ENCODE results near the gene GPR27.

GPR27 gene

DNA sequence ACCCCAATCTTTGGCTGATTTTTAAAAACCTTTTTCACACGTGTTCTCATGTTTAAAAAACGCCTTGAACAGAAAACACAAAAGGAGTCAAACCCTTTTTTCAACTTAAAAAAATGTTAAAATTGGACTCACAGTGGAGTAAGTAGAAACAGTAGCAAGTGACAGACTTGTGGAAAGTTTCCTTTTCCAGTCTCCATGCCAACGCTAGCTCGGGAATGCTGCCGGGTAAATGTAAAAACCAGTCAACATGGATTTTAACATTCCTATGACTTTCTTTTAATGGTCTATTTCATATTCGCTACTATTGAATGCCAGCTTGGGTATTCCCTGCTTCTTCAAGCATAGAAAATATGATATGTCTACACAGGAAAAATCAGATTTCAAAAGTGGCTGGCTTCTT is 32.9 kb downstream of the GPR27 start:
- Mint-ChIP-seq H3K4me3 (no peak overlapping the region), H3K36me3 (ENCODE audit: low read depth) (no peaks in the 10 kb centered on the region), H3K27me3 (peaks cover 63% of the 10 kb centered on the region), H3K9me3 (no peaks in the 10 kb centered on the region), H3K4me1 (ENCODE audit: low read depth) (peaks cover 15% of the 10 kb centered on the region), H3K27ac (no peak overlapping the region)

DNA sequence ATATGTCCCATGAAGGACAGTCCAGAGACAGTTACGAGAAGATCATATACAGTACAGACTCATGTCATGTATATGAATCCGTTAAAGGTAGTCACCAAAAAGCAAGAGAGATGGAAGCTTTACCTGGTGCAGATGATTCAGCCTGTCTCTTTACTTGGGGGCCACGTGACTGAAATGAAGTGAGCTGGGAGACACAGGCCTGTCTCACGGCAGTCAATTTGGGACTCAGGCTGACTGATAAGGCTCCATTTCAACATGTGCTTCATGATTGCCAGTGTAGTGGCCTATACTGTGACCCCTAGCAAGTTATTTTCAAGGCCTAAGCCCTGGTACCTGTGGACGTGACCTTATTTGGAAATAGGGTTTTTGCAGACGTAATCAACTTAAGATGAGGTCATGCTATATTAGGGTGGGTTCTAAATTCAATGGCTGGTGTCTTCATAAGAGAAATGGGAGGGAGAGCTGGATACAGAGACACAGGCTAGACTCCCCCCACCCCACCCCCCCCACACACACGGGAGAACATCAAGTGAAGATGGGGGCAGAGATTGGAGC is 34.3 kb downstream of the GPR27 start:
- H3K4me3 Mint-ChIP-seq, result no peak overlapping the region
- no peaks in the 10 kb centered on the region for H3K36me3 Mint-ChIP-seq (ENCODE audit: low read depth)
- H3K4me1 Mint-ChIP-seq (ENCODE audit: low read depth), result peaks cover 15% of the 10 kb centered on the region
- peaks cover 50% of the 10 kb centered on the region for H3K27me3 Mint-ChIP-seq
- no peaks in the 10 kb centered on the region for H3K9me3 Mint-ChIP-seq
- H3K27ac Mint-ChIP-seq, result no peak overlapping the region

DNA sequence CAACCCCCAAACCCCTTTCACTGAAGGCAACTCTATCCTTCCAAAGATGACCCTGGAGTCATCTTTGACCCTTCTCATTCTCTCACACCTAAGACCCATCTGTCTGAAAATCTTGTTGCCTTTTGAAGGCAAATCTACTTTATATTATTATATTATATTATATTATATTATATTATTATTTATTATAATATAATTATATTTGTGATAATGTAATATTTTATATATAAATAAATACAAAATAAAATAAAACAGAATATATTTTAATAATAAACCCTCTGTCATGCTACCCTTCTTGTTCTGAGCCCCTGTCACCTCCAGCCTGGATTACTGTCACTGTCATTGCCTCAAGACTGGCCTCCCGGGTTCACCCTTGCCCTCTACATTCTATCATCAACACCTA is 36.3 kb downstream of the GPR27 start:
- Mint-ChIP-seq H3K9me3 (no peaks in the 10 kb centered on the region), H3K27ac (no peak overlapping the region), H3K27me3 (peaks cover 37% of the 10 kb centered on the region), H3K4me1 (ENCODE audit: low read depth) (peaks cover 9% of the 10 kb centered on the region), H3K4me3 (no peak overlapping the region), H3K36me3 (ENCODE audit: low read depth) (no peaks in the 10 kb centered on the region)

DNA sequence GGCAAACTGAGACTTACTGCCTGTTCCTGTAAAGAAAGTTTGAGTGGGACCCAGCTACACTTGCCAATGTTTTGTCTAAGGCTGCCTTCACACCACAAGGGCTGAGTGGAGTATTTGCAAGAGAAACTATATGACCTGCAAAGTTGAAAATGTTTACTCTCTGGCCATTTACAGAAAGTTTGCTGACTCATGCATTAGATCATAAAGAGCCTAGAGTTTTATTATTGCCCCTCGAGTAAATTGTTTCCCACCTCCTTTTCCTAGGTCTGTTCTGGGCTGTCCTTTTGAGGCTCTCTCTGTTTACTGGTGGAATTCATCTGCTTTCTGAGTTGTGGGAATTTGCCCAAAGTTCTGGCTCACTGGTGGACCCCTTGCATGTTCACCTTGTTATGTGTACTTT is 38.0 kb downstream of the GPR27 start:
- Mint-ChIP-seq H3K4me3 (no peak overlapping the region), H3K27ac (no peak overlapping the region), H3K9me3 (no peaks in the 10 kb centered on the region), H3K27me3 (peaks cover 22% of the 10 kb centered on the region), H3K36me3 (ENCODE audit: low read depth) (no peaks in the 10 kb centered on the region), H3K4me1 (ENCODE audit: low read depth) (no peaks in the 10 kb centered on the region)

DNA sequence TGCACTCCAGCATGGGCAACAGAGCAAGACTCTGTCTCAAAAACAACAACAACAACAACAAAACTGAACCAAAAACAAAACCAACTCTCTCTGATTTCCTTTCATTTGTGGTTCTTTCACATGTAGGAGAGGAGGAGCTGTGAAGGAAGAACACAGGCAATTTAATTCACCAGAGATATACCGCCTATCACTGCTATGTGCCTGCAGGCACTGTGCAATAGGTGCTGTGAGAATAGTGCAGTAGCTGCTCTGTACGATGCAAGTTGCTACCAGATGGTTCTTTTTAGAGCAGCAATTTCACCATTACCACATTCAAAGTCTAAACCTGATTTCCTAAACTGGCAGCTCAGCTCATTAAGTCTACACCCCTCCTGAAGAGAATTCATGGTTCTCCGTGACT is 42.6 kb downstream of the GPR27 start:
- no peaks in the 10 kb centered on the region for H3K9me3 Mint-ChIP-seq
- peaks cover 15% of the 10 kb centered on the region for H3K27me3 Mint-ChIP-seq
- no peak overlapping the region for H3K4me3 Mint-ChIP-seq
- H3K4me1 Mint-ChIP-seq (ENCODE audit: low read depth), result no peaks in the 10 kb centered on the region
- H3K36me3 Mint-ChIP-seq (ENCODE audit: low read depth), result no peaks in the 10 kb centered on the region
- no peak overlapping the region for H3K27ac Mint-ChIP-seq

DNA sequence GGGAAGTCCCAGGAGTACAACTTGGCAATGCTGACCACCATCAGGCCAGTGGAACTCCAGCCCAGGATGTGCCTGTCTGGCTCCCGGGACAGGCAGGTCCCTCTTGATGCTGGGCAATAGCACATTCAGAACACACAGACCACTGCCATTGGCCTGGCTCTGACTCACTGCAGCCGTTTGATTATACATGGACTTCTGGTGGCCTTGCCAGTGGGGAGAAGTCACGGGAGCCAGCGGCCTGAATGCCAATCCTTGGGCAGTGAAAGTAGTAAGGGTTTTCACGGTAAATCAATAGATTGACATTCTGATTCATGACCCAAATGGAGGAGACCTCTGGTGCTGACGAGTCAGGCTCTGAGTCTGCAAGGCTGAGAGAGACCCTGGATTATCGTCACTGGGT is 43.8 kb downstream of the GPR27 start:
- H3K27me3 Mint-ChIP-seq, result peaks cover 24% of the 10 kb centered on the region
- no peak overlapping the region for H3K4me3 Mint-ChIP-seq
- H3K4me1 Mint-ChIP-seq (ENCODE audit: low read depth), result no peaks in the 10 kb centered on the region

DNA sequence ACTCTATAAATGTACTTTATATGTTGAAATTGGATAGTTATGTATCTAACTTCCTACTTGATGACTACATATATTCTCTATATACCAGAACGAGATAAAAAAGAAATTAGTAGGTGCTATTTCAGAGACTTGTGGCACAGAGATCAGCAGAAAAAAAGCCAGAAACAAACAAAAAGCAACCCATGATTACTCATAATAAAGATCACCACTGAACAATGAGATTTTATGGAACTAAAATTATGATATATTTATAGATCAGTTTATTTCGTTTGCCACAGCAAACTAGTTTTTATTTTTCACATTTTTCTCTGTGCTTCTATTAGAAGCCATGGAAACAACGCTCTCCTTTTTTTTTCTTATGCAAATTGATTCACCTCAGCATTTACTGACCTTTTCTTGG is 46.4 kb downstream of the GPR27 start:
- Mint-ChIP-seq H3K4me3 (no peak overlapping the region), H3K4me1 (ENCODE audit: low read depth) (no peaks in the 10 kb centered on the region), H3K9me3 (no peaks in the 10 kb centered on the region), H3K36me3 (ENCODE audit: low read depth) (no peaks in the 10 kb centered on the region), H3K27me3 (peaks cover 27% of the 10 kb centered on the region), H3K27ac (no peak overlapping the region)

More for the DNA sequence above, 43.8 kb downstream of the GPR27 start:
- Mint-ChIP-seq H3K36me3 (ENCODE audit: low read depth) (no peaks in the 10 kb centered on the region), H3K27ac (no peak overlapping the region), H3K9me3 (no peaks in the 10 kb centered on the region)

DNA sequence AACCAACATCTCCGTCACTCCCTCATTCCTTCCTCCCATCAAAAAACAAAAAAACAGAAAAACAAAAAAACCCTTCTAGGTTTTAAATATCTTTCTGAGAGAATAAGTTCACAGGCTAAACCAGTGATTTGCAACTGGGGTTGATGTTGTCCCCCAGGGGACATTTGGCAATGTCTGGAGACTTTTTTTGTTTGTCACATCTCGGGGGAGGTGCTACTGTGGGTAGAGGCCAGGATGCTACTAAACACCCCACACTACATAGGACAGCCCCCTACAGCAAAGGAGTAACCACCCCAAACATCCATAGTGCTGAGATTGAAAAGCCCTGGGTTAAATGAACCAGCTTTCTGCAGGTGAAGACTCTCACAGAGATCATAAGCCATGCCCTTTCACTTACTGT is 48.3 kb downstream of the GPR27 start:
- Mint-ChIP-seq H3K36me3 (ENCODE audit: low read depth) (no peaks in the 10 kb centered on the region), H3K4me3 (no peak overlapping the region), H3K27ac (no peak overlapping the region), H3K4me1 (ENCODE audit: low read depth) (no peaks in the 10 kb centered on the region), H3K9me3 (no peaks in the 10 kb centered on the region), H3K27me3 (peaks cover 27% of the 10 kb centered on the region)

DNA sequence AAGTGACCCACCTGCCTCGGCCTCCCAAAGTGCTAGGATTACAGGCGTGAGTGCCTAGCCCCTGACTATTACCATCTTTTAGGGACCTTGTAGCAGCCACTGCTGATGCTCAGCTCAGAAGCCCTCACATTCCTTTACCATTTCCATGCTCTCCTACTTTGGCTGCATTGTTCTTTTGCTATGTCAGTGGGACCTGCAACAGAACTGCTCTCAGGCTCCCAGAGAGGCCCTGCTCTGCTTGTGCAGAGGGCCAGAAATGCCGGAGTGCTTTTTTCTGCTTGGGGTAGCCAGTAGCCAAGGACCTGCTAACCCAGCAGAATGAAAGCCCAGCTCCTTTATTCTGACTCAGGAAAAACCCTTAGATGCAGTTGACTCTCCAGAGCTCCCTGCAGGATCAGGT is 49.6 kb downstream of the GPR27 start:
- Mint-ChIP-seq H3K4me1 (ENCODE audit: low read depth) (no peaks in the 10 kb centered on the region), H3K4me3 (no peak overlapping the region), H3K9me3 (no peaks in the 10 kb centered on the region), H3K36me3 (ENCODE audit: low read depth) (no peaks in the 10 kb centered on the region), H3K27ac (no peak overlapping the region), H3K27me3 (peaks cover 27% of the 10 kb centered on the region)

DNA sequence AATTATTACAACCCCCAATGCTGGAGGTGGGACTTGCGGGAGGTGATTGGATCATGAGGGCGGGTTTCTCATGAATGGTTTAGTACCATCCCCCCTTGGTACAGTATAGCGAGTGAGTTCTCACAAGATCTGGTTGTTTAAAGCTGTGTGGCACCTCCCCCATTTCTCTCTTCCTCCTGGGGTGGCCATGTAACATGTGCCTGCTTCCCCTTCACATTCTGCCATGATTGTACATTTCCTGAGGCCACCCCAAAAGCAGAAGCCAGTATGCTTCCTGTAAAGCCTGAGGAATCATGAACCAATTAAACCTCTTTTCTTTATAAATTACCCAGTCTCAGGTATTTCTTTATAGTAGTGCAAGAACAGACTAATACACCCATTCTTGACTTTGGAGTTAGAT is 51.5 kb downstream of the GPR27 start:
- no peaks in the 10 kb centered on the region for H3K4me1 Mint-ChIP-seq (ENCODE audit: low read depth)
- H3K9me3 Mint-ChIP-seq, result no peaks in the 10 kb centered on the region
- peaks cover 19% of the 10 kb centered on the region for H3K27me3 Mint-ChIP-seq
- no peak overlapping the region for H3K4me3 Mint-ChIP-seq
- no peaks in the 10 kb centered on the region for H3K36me3 Mint-ChIP-seq (ENCODE audit: low read depth)
- no peak overlapping the region for H3K27ac Mint-ChIP-seq

DNA sequence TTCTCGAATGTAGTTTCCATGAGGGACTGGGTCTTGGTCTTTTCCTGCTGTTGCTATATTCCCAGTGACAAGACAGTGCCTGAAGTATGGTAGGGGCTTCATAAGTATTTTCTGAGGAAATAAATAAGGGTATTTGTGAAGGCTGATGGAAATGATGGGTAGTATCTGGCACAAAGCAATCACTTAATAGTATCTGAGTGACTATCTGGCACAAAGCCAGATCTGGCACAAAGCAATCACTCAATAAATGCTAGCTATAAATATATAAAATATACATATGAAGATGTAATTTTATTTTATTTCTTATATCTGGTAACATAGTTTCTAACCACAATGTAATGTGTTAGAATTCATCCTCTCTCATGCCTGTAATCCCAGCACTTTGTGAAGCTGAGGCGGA is 52.0 kb downstream of the GPR27 start:
- Mint-ChIP-seq H3K4me1 (ENCODE audit: low read depth) (no peaks in the 10 kb centered on the region), H3K36me3 (ENCODE audit: low read depth) (no peaks in the 10 kb centered on the region), H3K4me3 (no peak overlapping the region), H3K27me3 (peaks cover 18% of the 10 kb centered on the region), H3K27ac (no peak overlapping the region), H3K9me3 (no peaks in the 10 kb centered on the region)
